Nasal cavity respiratory epithelium epithelial cell of viscerocranial mucosa (primary cell): ENCODE measurements around the gene ENPP5. TPM values are rescaled to one million over a fixed set of nuclear protein-coding genes. Genes with fewer than 3 reads are reported as not detected.

Experiments
- total RNA-seq: library from RNA; depleted of rRNA; stranded (reverse); fragments of >200 nt; gene quantifications from 2 replicates; pipeline ENCODE4 v1.2.3, GENCODE V29; 2014

Gene ENPP5
- 0.34 and 7.1 TPM in 2 replicates for total RNA-seq

GRCh38 chr6:46170357-46171289 lies at the start of gene ENPP5:
TSS of gene ENPP5 (minus strand) at chr6:46170980. CDS start at chr6:46168262, 2,718 bp downstream.

GRCh38 chr6:46129629-46130511 lies 40.9 kb downstream of the ENPP5 start, which contains the start of gene ENPP4:
TSS of gene ENPP4 (plus strand) at chr6:46129989. CDS start at chr6:46139584, 9,595 bp downstream.

Other genes starting within 250 kb of the ENPP5 start
- gene CLIC5, start 155.1 kb downstream of the ENPP5 start, total RNA-seq, result 0.07 TPM in 1 of 2 replicates, not detected in the other
- under 0.01 and 1.2 TPM in 2 replicates for gene ENPP4, start 41.0 kb downstream of the ENPP5 start, total RNA-seq